ENCODE results near the gene APOBR. TPM values are rescaled to one million over a fixed set of nuclear protein-coding genes. Genes with fewer than 3 reads are reported as not detected.

APOBR gene
- total and polyA plus RNA-seq, 2 of the 13 experiments (the other 11 are each of a cell fraction or from before 2014, with no cell fraction given), result 0.03 TPM; not detected in 1

- TF ChIP-seq, protein P1, sequence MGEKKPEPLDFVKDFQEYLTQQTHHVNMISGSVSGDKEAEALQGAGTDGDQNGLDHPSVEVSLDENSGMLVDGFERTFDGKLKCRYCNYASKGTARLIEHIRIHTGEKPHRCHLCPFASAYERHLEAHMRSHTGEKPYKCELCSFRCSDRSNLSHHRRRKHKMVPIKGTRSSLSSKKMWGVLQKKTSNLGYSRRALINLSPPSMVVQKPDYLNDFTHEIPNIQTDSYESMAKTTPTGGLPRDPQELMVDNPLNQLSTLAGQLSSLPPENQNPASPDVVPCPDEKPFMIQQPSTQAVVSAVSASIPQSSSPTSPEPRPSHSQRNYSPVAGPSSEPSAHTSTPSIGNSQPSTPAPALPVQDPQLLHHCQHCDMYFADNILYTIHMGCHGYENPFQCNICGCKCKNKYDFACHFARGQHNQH (CRISPR knock-in tag; IDR thresholded peaks at IDR 0.05), result 0 out of 2 replicates have a peak, but pooled peaks have one; percentile 3
- no peak for TF ChIP-seq PLRG1 (conservative IDR thresholded peaks at IDR 0.05)
- no peak for TF ChIP-seq ZNF660 (CRISPR knock-in tag; IDR thresholded peaks at IDR 0.05; ENCODE audit: borderline replicate concordance, low read depth)
- no peak for TF ChIP-seq HOXD1 (CRISPR knock-in tag; IDR thresholded peaks at IDR 0.05)
- TF ChIP-seq, protein P2, sequence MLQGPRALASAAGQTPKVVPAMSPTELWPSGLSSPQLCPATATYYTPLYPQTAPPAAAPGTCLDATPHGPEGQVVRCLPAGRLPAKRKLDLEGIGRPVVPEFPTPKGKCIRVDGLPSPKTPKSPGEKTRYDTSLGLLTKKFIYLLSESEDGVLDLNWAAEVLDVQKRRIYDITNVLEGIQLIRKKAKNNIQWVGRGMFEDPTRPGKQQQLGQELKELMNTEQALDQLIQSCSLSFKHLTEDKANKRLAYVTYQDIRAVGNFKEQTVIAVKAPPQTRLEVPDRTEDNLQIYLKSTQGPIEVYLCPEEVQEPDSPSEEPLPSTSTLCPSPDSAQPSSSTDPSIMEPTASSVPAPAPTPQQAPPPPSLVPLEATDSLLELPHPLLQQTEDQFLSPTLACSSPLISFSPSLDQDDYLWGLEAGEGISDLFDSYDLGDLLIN (CRISPR knock-in tag; IDR thresholded peaks at IDR 0.05; ENCODE audit: borderline replicate concordance), result no peak
- no peak for TF ChIP-seq TBL1XR1 (IDR thresholded peaks at IDR 0.05; ENCODE audit: borderline replicate concordance, low read length, partially characterized antibody)
- TF ChIP-seq ZNF572 (CRISPR knock-in tag; IDR thresholded peaks at IDR 0.05), result 0 out of 2 replicates have a peak, but pooled peaks have one; percentile 47
- TF ChIP-seq KAT7 (CRISPR knock-in tag; IDR thresholded peaks at IDR 0.05; ENCODE audit: borderline replicate concordance), result no peak
- no peak for TF ChIP-seq PREB (CRISPR knock-in tag; IDR thresholded peaks at IDR 0.05)
- no peak for TF ChIP-seq ARID5B (CRISPR knock-in tag; IDR thresholded peaks at IDR 0.05)
- TF ChIP-seq XBP1 (CRISPR knock-in tag; IDR thresholded peaks at IDR 0.05), result no peak
- TF ChIP-seq NFE2L2 (IDR thresholded peaks at IDR 0.05; ENCODE audit: low read length), result no peak
- 0 out of 2 replicates have a peak, but pooled peaks have one; percentile 57 for TF ChIP-seq ZNF776 (CRISPR knock-in tag; IDR thresholded peaks at IDR 0.05)
- no peak for TF ChIP-seq UBTF (CRISPR knock-in tag; IDR thresholded peaks at IDR 0.05)
- TF ChIP-seq, protein P3, sequence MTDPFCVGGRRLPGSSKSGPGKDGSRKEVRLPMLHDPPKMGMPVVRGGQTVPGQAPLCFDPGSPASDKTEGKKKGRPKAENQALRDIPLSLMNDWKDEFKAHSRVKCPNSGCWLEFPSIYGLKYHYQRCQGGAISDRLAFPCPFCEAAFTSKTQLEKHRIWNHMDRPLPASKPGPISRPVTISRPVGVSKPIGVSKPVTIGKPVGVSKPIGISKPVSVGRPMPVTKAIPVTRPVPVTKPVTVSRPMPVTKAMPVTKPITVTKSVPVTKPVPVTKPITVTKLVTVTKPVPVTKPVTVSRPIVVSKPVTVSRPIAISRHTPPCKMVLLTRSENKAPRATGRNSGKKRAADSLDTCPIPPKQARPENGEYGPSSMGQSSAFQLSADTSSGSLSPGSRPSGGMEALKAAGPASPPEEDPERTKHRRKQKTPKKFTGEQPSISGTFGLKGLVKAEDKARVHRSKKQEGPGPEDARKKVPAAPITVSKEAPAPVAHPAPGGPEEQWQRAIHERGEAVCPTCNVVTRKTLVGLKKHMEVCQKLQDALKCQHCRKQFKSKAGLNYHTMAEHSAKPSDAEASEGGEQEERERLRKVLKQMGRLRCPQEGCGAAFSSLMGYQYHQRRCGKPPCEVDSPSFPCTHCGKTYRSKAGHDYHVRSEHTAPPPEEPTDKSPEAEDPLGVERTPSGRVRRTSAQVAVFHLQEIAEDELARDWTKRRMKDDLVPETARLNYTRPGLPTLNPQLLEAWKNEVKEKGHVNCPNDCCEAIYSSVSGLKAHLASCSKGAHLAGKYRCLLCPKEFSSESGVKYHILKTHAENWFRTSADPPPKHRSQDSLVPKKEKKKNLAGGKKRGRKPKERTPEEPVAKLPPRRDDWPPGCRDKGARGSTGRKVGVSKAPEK (CRISPR knock-in tag; IDR thresholded peaks at IDR 0.05; ENCODE audit: borderline replicate concordance), result no peak
These were observed 9.2 kb downstream of the APOBR start (continued) for GRCh38 chr16:28503470-28504259.

All from HepG2 (cell line).